HCT116 (cell line): ENCODE data around the gene PCSK6. TPM values are rescaled to one million over a fixed set of nuclear protein-coding genes. Genes with fewer than 3 reads are reported as not detected.

Source experiments
- ATAC-seq: fragments of 200-7000 bp; cut with Tn5 transposase; 2 replicates; pipeline ENCODE4 v1.9.1; 2020; ENCODE audit warnings: mild to moderate bottlenecking, moderate library complexity
- BruUV-seq: library from RNA; stranded (reverse); fragments of 400-500 nt; replicated peaks from 2 replicates; lab custom pipeline; 2021; lab: Mats Ljungman, UMichigan
- CTCF ChIA-PET: fragments of 300-600 bp; sonication (Branson Sonifier 250); formaldehyde crosslinking; loops from one replicate; lab custom pipeline; 2021; ENCODE audit warnings: antibody characterized with exemption; lab: Charles Lee
- POLR2A ChIA-PET: fragments of 300-600, 350-600 bp; sonication (Branson Sonifier 250); formaldehyde crosslinking; loops from one replicate; lab custom pipeline; 2021; ENCODE audit warnings: antibody characterized with exemption; lab: Charles Lee
- RAD21 ChIA-PET, 2 experiments: fragments of 300-600 bp; sonication (Branson Sonifier 250); formaldehyde crosslinking; loops; one replicate each; lab custom pipeline; 2023; ENCODE audit warnings: low total read pairs in 2 of 2; ENCODE audit not compliant: uncharacterized antibody in 2 of 2, unreplicated experiment in 2 of 2, low non-redundant PET in 1 of 2; lab: Charles Lee
- DNase-seq: peaks from one replicate; pipeline ENCODE4 v3.0.0-alpha.2; 2010; ENCODE audit warnings: low read depth, low spot score
- H2AFZ ChIP-seq: fragments of 200-600 bp; shearing (Covaris generic), sonication (generic); 2 replicates; pipeline ENCODE4 v1.6.1; 2017; ENCODE audit warnings: low read depth, mixed run types, mixed read lengths, antibody characterized with exemption, low read length; ENCODE audit not compliant: poor library complexity, severe bottlenecking
- H3K27ac ChIP-seq: 2 replicates; pipeline ENCODE4 v1.5.1; 2012; ENCODE audit warnings: low read depth, low read length
- H3K27me3 ChIP-seq: fragments of 200-600 bp; sonication (generic); 2 replicates; pipeline ENCODE4 v1.6.1; 2016; ENCODE audit warnings: mixed run types, low read length, mixed read lengths; ENCODE audit not compliant: insufficient read depth
- H3K36me3 ChIP-seq, 2 experiments: fragments of 200-500 bp in 1 of 2; fragments of 200-600 bp in 1 of 2; sonication (Bioruptor generic) in 1 of 2; sonication (generic) in 1 of 2; 2 replicates each; pipeline versions ENCODE4 v1.5.1 to v1.6.1; 2014 to 2016; ENCODE audit warnings: low read length in 2 of 2, inconsistent platforms in 1 of 2, mixed read lengths in 1 of 2, mixed run types in 1 of 2; ENCODE audit not compliant: insufficient read depth in 2 of 2, control insufficient read depth in 1 of 2
- H3K4me1 ChIP-seq, 2 experiments: fragments of 200-600 bp in 1 of 2; sonication (generic) in 1 of 2; 2 replicates each; pipeline versions ENCODE4 v1.5.1 to v1.6.1; 2012 to 2017; ENCODE audit warnings: low read length in 2 of 2, inconsistent platforms in 1 of 2, mild to moderate bottlenecking in 1 of 2, mixed read lengths in 1 of 2, mixed run types in 1 of 2, moderate library complexity in 1 of 2; ENCODE audit not compliant: insufficient read depth in 2 of 2, control insufficient read depth in 1 of 2
- H3K4me2 ChIP-seq: fragments of 200-600 bp; sonication (generic); 2 replicates; pipeline ENCODE4 v1.6.1; 2017; ENCODE audit warnings: mixed run types, low read length, mixed read lengths
- H3K4me3 ChIP-seq, 2 experiments: fragments of 200-600 bp in 1 of 2; sonication (generic) in 1 of 2; replicated peaks in 1 of 2; 2 replicates each; pipeline ENCODE4 v1.5.1; 2011 to 2016; ENCODE audit warnings: low read length in 2 of 2, control low read depth in 1 of 2, low read depth in 1 of 2, mild to moderate bottlenecking in 1 of 2, mixed read lengths in 1 of 2, mixed run types in 1 of 2
- H3K79me2 ChIP-seq: fragments of 200-600 bp; sonication (generic); 2 replicates; pipeline ENCODE4 v1.6.1; 2017; ENCODE audit warnings: mild to moderate bottlenecking, mixed run types, low read length, moderate library complexity, mixed read lengths; ENCODE audit not compliant: insufficient read depth
- H3K9ac ChIP-seq: fragments of 200-600 bp; sonication (generic); 2 replicates; pipeline ENCODE4 v1.6.1; 2016; ENCODE audit warnings: low read length, mixed read lengths
- H3K9me2 ChIP-seq: fragments of 200-600 bp; sonication (generic), shearing (Covaris generic); 2 replicates; pipeline ENCODE4 v1.6.1; 2017; ENCODE audit warnings: mixed run types, mild to moderate bottlenecking, moderate library complexity; ENCODE audit not compliant: insufficient read depth
- H3K9me3 ChIP-seq, 2 experiments: fragments of 200-500 bp in 1 of 2; fragments of 200-600 bp in 1 of 2; sonication (Bioruptor generic) in 1 of 2; sonication (generic) in 1 of 2; 2 replicates each; pipeline ENCODE4 v1.6.1; 2014 to 2017; ENCODE audit warnings: low read length in 2 of 2, mixed read lengths in 2 of 2, inconsistent platforms in 1 of 2, low read depth in 1 of 2, mild to moderate bottlenecking in 1 of 2, mixed run types in 1 of 2, moderate library complexity in 1 of 2; ENCODE audit not compliant: control insufficient read depth in 1 of 2, insufficient read depth in 1 of 2
- H4K20me1 ChIP-seq: fragments of 200-600 bp; sonication (generic), shearing (Covaris generic); 2 replicates; pipeline ENCODE4 v1.6.1; 2017; ENCODE audit warnings: mixed run types, mild to moderate bottlenecking, moderate library complexity; ENCODE audit not compliant: insufficient read depth
- CEBPB ChIP-seq: IDR thresholded peaks from 2 replicates; pipeline ENCODE4 v1.6.1; 2012; ENCODE audit warnings: low read depth
- EGR1 ChIP-seq: IDR thresholded peaks from 2 replicates; pipeline ENCODE4 v1.6.1; 2012; ENCODE audit warnings: low read depth
- ELF1 ChIP-seq: IDR thresholded peaks from 2 replicates; pipeline ENCODE4 v1.6.1; 2012; ENCODE audit warnings: low read depth, borderline replicate concordance
- EZH2 ChIP-seq: fragments of 200-600 bp; sonication (generic); IDR thresholded peaks from 2 replicates; pipeline ENCODE4 v1.6.1; 2017; ENCODE audit warnings: antibody characterized with exemption, mixed run types
- EZH2phosphoT487 ChIP-seq: fragments of 200-600 bp; IDR thresholded peaks from 2 replicates; pipeline ENCODE4 v1.6.1; 2018; ENCODE audit warnings: antibody characterized with exemption, borderline replicate concordance
- MAX ChIP-seq: IDR thresholded peaks from 2 replicates; pipeline ENCODE4 v1.6.1; 2012
- SIN3A ChIP-seq: IDR thresholded peaks from 2 replicates; pipeline ENCODE4 v1.6.1; 2012; ENCODE audit warnings: low read depth
- SP1 ChIP-seq: IDR thresholded peaks from 2 replicates; pipeline ENCODE4 v1.6.1; 2012; ENCODE audit warnings: low read depth
- TCF7L2 ChIP-seq: IDR thresholded peaks from 2 replicates; pipeline ENCODE4 v1.7.0; 2011; ENCODE audit warnings: borderline replicate concordance, inconsistent platforms; ENCODE audit not compliant: insufficient read depth, insufficient read length; ENCODE audit errors: extremely low read depth
- YY1 ChIP-seq: IDR thresholded peaks from 2 replicates; pipeline ENCODE4 v1.6.1; 2011; ENCODE audit warnings: low read length, low read depth, moderate library complexity, mild to moderate bottlenecking; ENCODE audit not compliant: insufficient replicate concordance; ENCODE audit errors: extremely low read depth
- ZFX ChIP-seq: fragments of 450-650 bp; IDR thresholded peaks from 2 replicates; pipeline ENCODE4 v1.6.1; 2017
- intact Hi-C: fragments of 100-400 bp; cut with micrococcal nuclease; formaldehyde crosslinking; loops from 2 replicates; pipeline ENCODE4 v1.10.0; 2022
- total RNA-seq: library from RNA; stranded (reverse); gene quantifications from one replicate; pipeline ENCODE4 v1.2.1, GENCODE V29; 2021; ENCODE audit not compliant: unreplicated experiment
- TF ChIP-seq, protein P1 (sequence below), 3 experiments: fragments of 200-600 bp in 1 of 3; sonication (generic) in 1 of 3; IDR thresholded peaks in 2 of 3; conservative IDR thresholded peaks in 1 of 3; 2 replicates each; pipeline ENCODE4 v1.5.1; 2012 to 2017; ENCODE audit warnings: low read depth in 2 of 3, low read length in 2 of 3, antibody characterized with exemption in 1 of 3, borderline replicate concordance in 1 of 3, control low read depth in 1 of 3, mild to moderate bottlenecking in 1 of 3, mixed read lengths in 1 of 3, mixed run types in 1 of 3, moderate library complexity in 1 of 3; ENCODE audit not compliant: insufficient read depth in 1 of 3

PCSK6 gene
- total RNA-seq, 1 experiment from 2014 or later = 13.5 TPM

DNA sequence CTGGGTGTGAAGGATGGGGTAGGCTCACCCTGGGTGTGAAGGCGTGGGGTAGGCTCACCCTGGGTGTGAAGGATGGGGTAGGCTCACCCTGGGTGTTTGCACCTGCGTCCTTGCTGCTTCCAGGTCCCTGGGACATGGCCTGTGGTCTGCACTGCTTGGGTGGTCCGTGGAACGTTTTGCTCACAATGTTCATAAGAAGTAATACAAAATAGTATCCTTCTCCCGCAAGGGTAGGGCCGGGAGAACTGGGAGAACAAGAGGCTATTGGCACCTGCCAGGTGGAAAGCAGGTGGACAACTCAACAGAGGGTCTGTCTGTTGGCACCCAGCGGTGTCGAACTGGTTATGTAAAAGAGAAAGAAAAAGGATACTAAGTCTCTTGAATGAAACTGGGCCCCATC lies 17.0 kb upstream of the PCSK6 start (continued):
- TF ChIP-seq, protein P1, sequence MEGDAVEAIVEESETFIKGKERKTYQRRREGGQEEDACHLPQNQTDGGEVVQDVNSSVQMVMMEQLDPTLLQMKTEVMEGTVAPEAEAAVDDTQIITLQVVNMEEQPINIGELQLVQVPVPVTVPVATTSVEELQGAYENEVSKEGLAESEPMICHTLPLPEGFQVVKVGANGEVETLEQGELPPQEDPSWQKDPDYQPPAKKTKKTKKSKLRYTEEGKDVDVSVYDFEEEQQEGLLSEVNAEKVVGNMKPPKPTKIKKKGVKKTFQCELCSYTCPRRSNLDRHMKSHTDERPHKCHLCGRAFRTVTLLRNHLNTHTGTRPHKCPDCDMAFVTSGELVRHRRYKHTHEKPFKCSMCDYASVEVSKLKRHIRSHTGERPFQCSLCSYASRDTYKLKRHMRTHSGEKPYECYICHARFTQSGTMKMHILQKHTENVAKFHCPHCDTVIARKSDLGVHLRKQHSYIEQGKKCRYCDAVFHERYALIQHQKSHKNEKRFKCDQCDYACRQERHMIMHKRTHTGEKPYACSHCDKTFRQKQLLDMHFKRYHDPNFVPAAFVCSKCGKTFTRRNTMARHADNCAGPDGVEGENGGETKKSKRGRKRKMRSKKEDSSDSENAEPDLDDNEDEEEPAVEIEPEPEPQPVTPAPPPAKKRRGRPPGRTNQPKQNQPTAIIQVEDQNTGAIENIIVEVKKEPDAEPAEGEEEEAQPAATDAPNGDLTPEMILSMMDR (IDR thresholded peaks at IDR 0.05 in 2 of 3, conservative IDR thresholded peaks at IDR 0.05 in 1 of 3; ENCODE audit: borderline replicate concordance in 1 of 3, insufficient read depth in 1 of 3, low read depth in 2 of 3, low read length in 2 of 3) = no peak
- TF ChIP-seq SP1 (no peak), YY1 (no peak), EZH2 (no peak)
- TF ChIP-seq, all 23 proteins: peak for 0

GRCh38 chr15:101505610-101506337 lies 16.3 kb upstream of the PCSK6 start:
- Histone ChIP-seq H3K4me2 (no peak overlapping the region), H3K36me3 (no peaks in the 10 kb centered on the region), H3K27me3 (no peaks in the 10 kb centered on the region), H3K79me2 (no peaks in the 10 kb centered on the region), H4K20me1 (no peaks in the 10 kb centered on the region), H3K9me3 (no peaks in the 10 kb centered on the region), H3K9me2 (no peaks in the 10 kb centered on the region), H3K4me3 (no peak overlapping the region), H3K27ac (no peak overlapping the region), H2AFZ (no peak overlapping the region), H3K4me1 (peaks cover 0 to 12% of the 10 kb centered on the region in 2 experiments; a peak in 3 of 4 replicates), H3K9ac (no peak overlapping the region)
- ChIA-PET POLR2A (no interaction called here), RAD21 (no interaction called here), CTCF (no interaction called here)
- BruUV-seq = no TSS peak
- intact Hi-C loops = no loop called here
- ATAC-seq (no peak), DNase-seq (no peak)
- TF ChIP-seq ZFX (no peak), EGR1 (no peak), CEBPB (no peak), ELF1 (no peak), TCF7L2 (no peak), EZH2phosphoT487 (no peak), EZH2 (no peak), SIN3A (no peak), MAX (no peak), SP1 (no peak)
